ENCODE results near the gene DOCK3.
"Not testable (repeated sequence)": the region's sequence is repeated elsewhere in the genome, so short reads cannot be mapped to it uniquely, and the experiment has no call there.

The DOCK3 gene

DNA sequence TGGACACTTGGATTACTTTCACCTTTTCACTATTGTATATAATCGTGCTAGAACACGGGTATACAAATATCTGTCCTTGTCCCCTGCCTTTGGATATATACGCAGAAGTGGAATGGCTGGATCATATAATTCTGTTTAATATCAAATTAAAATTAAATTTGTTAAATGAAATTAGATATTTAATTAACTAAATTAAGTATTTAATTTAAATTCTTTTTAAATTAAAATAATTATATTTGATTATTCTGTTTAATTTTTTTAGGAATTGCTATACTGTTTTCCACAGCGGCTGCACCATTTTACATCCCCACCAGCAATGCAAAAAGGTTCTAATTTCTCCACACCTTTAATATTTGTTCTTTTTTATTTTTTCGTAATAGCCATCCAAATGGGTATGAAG lies 84.3 kb downstream of the DOCK3 start:
- TF ChIP-seq EZH2phosphoT487 (IDR thresholded peaks at IDR 0.05; ENCODE audit: low read depth), result no peak
- TF ChIP-seq, protein P1, sequence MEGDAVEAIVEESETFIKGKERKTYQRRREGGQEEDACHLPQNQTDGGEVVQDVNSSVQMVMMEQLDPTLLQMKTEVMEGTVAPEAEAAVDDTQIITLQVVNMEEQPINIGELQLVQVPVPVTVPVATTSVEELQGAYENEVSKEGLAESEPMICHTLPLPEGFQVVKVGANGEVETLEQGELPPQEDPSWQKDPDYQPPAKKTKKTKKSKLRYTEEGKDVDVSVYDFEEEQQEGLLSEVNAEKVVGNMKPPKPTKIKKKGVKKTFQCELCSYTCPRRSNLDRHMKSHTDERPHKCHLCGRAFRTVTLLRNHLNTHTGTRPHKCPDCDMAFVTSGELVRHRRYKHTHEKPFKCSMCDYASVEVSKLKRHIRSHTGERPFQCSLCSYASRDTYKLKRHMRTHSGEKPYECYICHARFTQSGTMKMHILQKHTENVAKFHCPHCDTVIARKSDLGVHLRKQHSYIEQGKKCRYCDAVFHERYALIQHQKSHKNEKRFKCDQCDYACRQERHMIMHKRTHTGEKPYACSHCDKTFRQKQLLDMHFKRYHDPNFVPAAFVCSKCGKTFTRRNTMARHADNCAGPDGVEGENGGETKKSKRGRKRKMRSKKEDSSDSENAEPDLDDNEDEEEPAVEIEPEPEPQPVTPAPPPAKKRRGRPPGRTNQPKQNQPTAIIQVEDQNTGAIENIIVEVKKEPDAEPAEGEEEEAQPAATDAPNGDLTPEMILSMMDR (IDR thresholded peaks at IDR 0.05; ENCODE audit: low read depth, low read length), result no peak

DNA sequence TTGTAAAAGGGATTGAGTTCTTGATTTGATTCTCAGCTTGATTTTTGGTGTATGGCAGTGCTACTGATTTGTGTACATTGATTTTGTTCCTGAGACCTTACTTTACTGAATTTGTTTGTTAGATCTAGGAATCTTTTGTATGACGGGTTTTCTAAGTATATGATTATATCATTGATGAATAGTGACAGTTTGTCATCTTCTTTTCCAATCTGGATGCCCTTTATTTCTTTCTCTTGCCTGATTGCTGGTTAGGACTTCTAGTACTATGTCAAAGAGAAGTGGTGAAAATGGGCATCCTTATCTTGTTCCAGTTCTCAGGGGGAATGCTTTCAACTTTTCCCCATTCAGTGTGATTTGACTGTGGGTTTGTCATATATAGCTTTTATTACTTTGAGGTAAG lies 103.0 kb downstream of the DOCK3 start:
- Histone ChIP-seq H3K36me3 (replicated peaks; ENCODE audit: low read depth, low read length) (no peaks in the 10 kb centered on the region), H2AFZ (ENCODE audit: low read depth, low read length) (no peak overlapping the region), H3K4me3 (ENCODE audit: low read length) (no peak overlapping the region), H3K27ac (ENCODE audit: low read length) (no peak overlapping the region), H3K4me2 (ENCODE audit: low read length) (no peak overlapping the region), H4K20me1 (ENCODE audit: insufficient read depth, low read length) (no peaks in the 10 kb centered on the region), H3K27me3 (ENCODE audit: low read depth, low read length) (peaks cover 3% of the 10 kb centered on the region; the same call in 1 of the 2 replicates), H3K9me3 (ENCODE audit: insufficient read depth, low read length) (no peaks in the 10 kb centered on the region), H3K79me2 (ENCODE audit: low read length) (no peaks in the 10 kb centered on the region), H3K4me1 (ENCODE audit: low read length) (no peaks in the 10 kb centered on the region), H3K9ac (ENCODE audit: low read length) (no peak overlapping the region)
- TF ChIP-seq EZH2phosphoT487 (IDR thresholded peaks at IDR 0.05; ENCODE audit: low read depth), result no peak
- TF ChIP-seq, protein P1 (IDR thresholded peaks at IDR 0.05; ENCODE audit: low read depth, low read length), result no peak

More for the DNA sequence above, 84.3 kb downstream of the DOCK3 start:
- Histone ChIP-seq H3K4me1 (ENCODE audit: low read length) (peaks cover 8% of the 10 kb centered on the region), H3K27me3 (ENCODE audit: low read depth, low read length) (no peaks in the 10 kb centered on the region), H3K36me3 (replicated peaks; ENCODE audit: low read depth, low read length) (no peaks in the 10 kb centered on the region), H3K79me2 (ENCODE audit: low read length) (no peaks in the 10 kb centered on the region), H3K9ac (ENCODE audit: low read length) (no peak overlapping the region), H3K27ac (ENCODE audit: low read length) (no peak overlapping the region), H3K4me2 (ENCODE audit: low read length) (no peak overlapping the region), H3K4me3 (ENCODE audit: low read length) (no peak overlapping the region), H4K20me1 (ENCODE audit: insufficient read depth, low read length) (no peaks in the 10 kb centered on the region), H3K9me3 (ENCODE audit: insufficient read depth, low read length) (no peaks in the 10 kb centered on the region), H2AFZ (ENCODE audit: low read depth, low read length) (no peak overlapping the region)

DNA sequence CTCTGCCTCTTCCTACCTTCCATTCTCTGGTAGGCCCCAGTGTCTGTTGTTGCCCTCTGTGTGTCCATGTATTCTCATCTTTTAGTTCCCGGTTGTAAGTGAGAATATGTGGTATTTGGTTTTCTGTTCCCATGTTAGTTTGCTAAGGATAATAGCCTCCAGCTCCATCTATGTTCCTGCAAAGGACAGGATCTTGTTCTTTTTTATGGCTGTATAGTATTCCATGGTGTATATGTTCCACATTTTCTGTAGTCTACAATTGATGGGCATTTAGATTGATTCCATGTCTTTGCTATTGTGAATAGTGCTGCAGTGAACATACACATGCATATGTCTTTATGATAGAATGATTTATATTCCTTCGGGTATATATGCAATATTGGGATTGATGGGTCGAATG lies 107.0 kb downstream of the DOCK3 start:
- not testable (repeated sequence) for H3K4me3 ChIP-seq (ENCODE audit: low read length); H3K27ac ChIP-seq (ENCODE audit: low read length); H2AFZ ChIP-seq (ENCODE audit: low read depth, low read length); H3K36me3 ChIP-seq (replicated peaks; ENCODE audit: low read depth, low read length); H3K9me3 ChIP-seq (ENCODE audit: insufficient read depth, low read length); H3K9ac ChIP-seq (ENCODE audit: low read length); H3K4me1 ChIP-seq (ENCODE audit: low read length); H3K27me3 ChIP-seq (ENCODE audit: low read depth, low read length); H3K79me2 ChIP-seq (ENCODE audit: low read length); H3K4me2 ChIP-seq (ENCODE audit: low read length); H4K20me1 ChIP-seq (ENCODE audit: insufficient read depth, low read length)

DNA sequence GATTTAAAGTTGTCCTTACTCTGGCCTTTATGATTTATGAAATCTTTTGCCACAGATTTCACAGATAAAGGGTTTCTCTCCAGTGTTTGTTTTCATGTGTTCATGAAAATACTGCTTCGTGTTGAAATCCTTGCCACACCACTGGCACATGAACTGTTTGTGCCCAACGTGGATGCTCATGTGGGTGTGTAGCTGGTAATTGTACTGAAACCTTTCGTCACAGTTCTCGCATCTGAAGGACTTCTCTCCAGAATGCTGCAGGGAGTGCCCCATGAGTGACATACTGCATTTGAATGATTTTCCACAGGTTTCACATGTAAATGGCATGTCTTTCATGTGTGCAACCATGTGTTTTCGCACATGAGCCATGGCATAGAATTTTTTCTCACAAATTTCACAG lies 111.9 kb downstream of the DOCK3 start:
- TF ChIP-seq, protein P1 (IDR thresholded peaks at IDR 0.05; ENCODE audit: low read depth, low read length), result no peak
- no peak for TF ChIP-seq EZH2phosphoT487 (IDR thresholded peaks at IDR 0.05; ENCODE audit: low read depth)
- H2AFZ ChIP-seq (ENCODE audit: low read depth, low read length), result no peak overlapping the region
- H3K36me3 ChIP-seq (replicated peaks; ENCODE audit: low read depth, low read length), result no peaks in the 10 kb centered on the region
- H4K20me1 ChIP-seq (ENCODE audit: insufficient read depth, low read length), result no peaks in the 10 kb centered on the region
- no peak overlapping the region for H3K27ac ChIP-seq (ENCODE audit: low read length)
- H3K4me2 ChIP-seq (ENCODE audit: low read length), result no peak overlapping the region
- H3K4me1 ChIP-seq (ENCODE audit: low read length), result peaks cover 5% of the 10 kb centered on the region; the same call in 1 of the 2 replicates
- H3K9ac ChIP-seq (ENCODE audit: low read length), result no peak overlapping the region
- H3K4me3 ChIP-seq (ENCODE audit: low read length), result no peak overlapping the region
- no peaks in the 10 kb centered on the region for H3K9me3 ChIP-seq (ENCODE audit: insufficient read depth, low read length)
- H3K79me2 ChIP-seq (ENCODE audit: low read length), result no peaks in the 10 kb centered on the region
- H3K27me3 ChIP-seq (ENCODE audit: low read depth, low read length), result no peaks in the 10 kb centered on the region

DNA sequence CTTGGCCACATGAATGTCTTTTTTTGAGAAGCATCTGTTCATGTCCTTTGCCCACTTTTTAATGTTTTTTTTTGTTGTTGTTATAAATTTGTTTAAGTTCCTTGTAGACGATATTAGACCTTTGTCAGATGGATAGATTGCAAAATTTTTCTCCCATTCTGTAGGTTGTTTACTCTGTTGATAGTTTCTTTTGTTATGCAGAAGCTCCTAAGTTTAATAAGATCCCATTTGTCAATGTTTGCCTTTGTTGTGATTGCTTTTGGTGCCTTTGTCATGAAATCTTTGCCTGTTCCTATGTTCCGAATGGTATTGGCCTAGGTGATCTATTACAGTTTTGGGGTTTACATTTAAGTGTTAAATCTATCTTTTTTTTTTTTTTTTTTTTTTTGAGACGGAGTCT lies 116.2 kb downstream of the DOCK3 start:
- H3K4me2 ChIP-seq (ENCODE audit: low read length); H3K4me3 ChIP-seq (ENCODE audit: low read length); H4K20me1 ChIP-seq (ENCODE audit: insufficient read depth, low read length); H3K36me3 ChIP-seq (replicated peaks; ENCODE audit: low read depth, low read length); H3K4me1 ChIP-seq (ENCODE audit: low read length); H3K9ac ChIP-seq (ENCODE audit: low read length); H2AFZ ChIP-seq (ENCODE audit: low read depth, low read length); H3K79me2 ChIP-seq (ENCODE audit: low read length); H3K27me3 ChIP-seq (ENCODE audit: low read depth, low read length); H3K9me3 ChIP-seq (ENCODE audit: insufficient read depth, low read length); H3K27ac ChIP-seq (ENCODE audit: low read length): not testable (repeated sequence)
